ENCODE measurements around the gene MGME1.

Gene MGME1

GRCh38 chr20:17968366-17969277, at the start of gene MGME1, which contains the start of gene SNX5:
Gene MGME1 (plus strand): TSS chr20:17969018. CDS start chr20:17969860, 842 bp downstream.
Gene SNX5 (minus strand): TSS chr20:17968794. CDS start chr20:17968425, 369 bp downstream.
- Mint-ChIP-seq H3K4me3 (peak within 1 kb of the TSS; percentile 94), H3K36me3 (peaks cover 44% of the 10 kb centered on the region), H3K27ac (peak within 1 kb of the TSS; percentile 100), H3K27me3 (no peaks in the 10 kb centered on the region), H3K9me3 (no peaks in the 10 kb centered on the region), H3K4me1 (peaks cover 70% of the 10 kb centered on the region)
- ATAC-seq: peak; percentile 94

GRCh38 chr20:17919149-17919548, 49.7 kb upstream of the MGME1 start:
- Mint-ChIP-seq H3K9me3 (no peaks in the 10 kb centered on the region), H3K4me3 (no peak overlapping the region), H3K27ac (no peak overlapping the region), H3K27me3 (peaks cover 22% of the 10 kb centered on the region), H3K36me3 (no peaks in the 10 kb centered on the region), H3K4me1 (no peaks in the 10 kb centered on the region)
- no peak for ATAC-seq

- Mint-ChIP-seq H3K36me3 (no peaks in the 10 kb centered on the region), H3K4me1 (no peaks in the 10 kb centered on the region), H3K27me3 (peaks cover 12% of the 10 kb centered on the region), H3K27ac (no peak overlapping the region), H3K9me3 (no peaks in the 10 kb centered on the region), H3K4me3 (no peak overlapping the region)
- no peak for ATAC-seq
These were observed 47.0 kb upstream of the MGME1 start for GRCh38 chr20:17921774-17922173.

- H3K4me1 Mint-ChIP-seq: peaks cover 14% of the 10 kb centered on the region
- no peak for ATAC-seq
- H3K36me3 Mint-ChIP-seq: no peaks in the 10 kb centered on the region
- no peaks in the 10 kb centered on the region for H3K9me3 Mint-ChIP-seq
- peaks cover 34% of the 10 kb centered on the region for H3K27me3 Mint-ChIP-seq
- H3K27ac Mint-ChIP-seq: no peak overlapping the region
- no peak overlapping the region for H3K4me3 Mint-ChIP-seq
These were observed 43.5 kb upstream of the MGME1 start for GRCh38 chr20:17925141-17925939.

- H3K9me3 Mint-ChIP-seq: no peaks in the 10 kb centered on the region
These were observed 42.9 kb upstream of the MGME1 start for GRCh38 chr20:17925940-17926300.

GRCh38 chr20:17928211-17928611, 40.6 kb upstream of the MGME1 start:
- H3K27me3 Mint-ChIP-seq: peaks cover 57% of the 10 kb centered on the region
- peaks cover 7% of the 10 kb centered on the region for H3K36me3 Mint-ChIP-seq
- H3K4me1 Mint-ChIP-seq: peaks cover 14% of the 10 kb centered on the region
- no peak overlapping the region for H3K27ac Mint-ChIP-seq
- peaks cover 3% of the 10 kb centered on the region for H3K9me3 Mint-ChIP-seq
- H3K4me3 Mint-ChIP-seq: no peak overlapping the region
- ATAC-seq: no peak

More at GRCh38 chr20:17925940-17926300, 42.9 kb upstream of the MGME1 start:
- Mint-ChIP-seq H3K4me3 (no peak overlapping the region), H3K36me3 (no peaks in the 10 kb centered on the region), H3K27me3 (peaks cover 39% of the 10 kb centered on the region), H3K4me1 (peaks cover 14% of the 10 kb centered on the region), H3K27ac (no peak overlapping the region)
- no peak for ATAC-seq

- Mint-ChIP-seq H3K9me3 (peaks cover 3% of the 10 kb centered on the region), H3K27me3 (peaks cover 58% of the 10 kb centered on the region), H3K27ac (no peak overlapping the region), H3K4me3 (no peak overlapping the region), H3K36me3 (peaks cover 7% of the 10 kb centered on the region), H3K4me1 (peaks cover 14% of the 10 kb centered on the region)
- peak; percentile 17 for ATAC-seq
These were observed 40.0 kb upstream of the MGME1 start for GRCh38 chr20:17928633-17929311.

GRCh38 chr20:17931513-17931912, 37.3 kb upstream of the MGME1 start:
- H3K36me3 Mint-ChIP-seq: peaks cover 7% of the 10 kb centered on the region
- peaks cover 14% of the 10 kb centered on the region for H3K4me1 Mint-ChIP-seq
- peaks cover 58% of the 10 kb centered on the region for H3K27me3 Mint-ChIP-seq
- no peak overlapping the region for H3K27ac Mint-ChIP-seq
- peaks cover 3% of the 10 kb centered on the region for H3K9me3 Mint-ChIP-seq
- ATAC-seq: no peak
- H3K4me3 Mint-ChIP-seq: no peak overlapping the region

GRCh38 chr20:17932396-17932795, 36.4 kb upstream of the MGME1 start:
- Mint-ChIP-seq H3K4me1 (peaks cover 20% of the 10 kb centered on the region), H3K27me3 (peaks cover 53% of the 10 kb centered on the region), H3K9me3 (peaks cover 3% of the 10 kb centered on the region), H3K27ac (no peak overlapping the region), H3K4me3 (no peak overlapping the region), H3K36me3 (peaks cover 7% of the 10 kb centered on the region)
- no peak for ATAC-seq

- ATAC-seq: no peak
- Mint-ChIP-seq H3K27ac (no peak overlapping the region), H3K27me3 (peaks cover 46% of the 10 kb centered on the region), H3K4me3 (no peak overlapping the region), H3K4me1 (peaks cover 18% of the 10 kb centered on the region), H3K9me3 (peaks cover 3% of the 10 kb centered on the region), H3K36me3 (peaks cover 7% of the 10 kb centered on the region)
These were observed 35.7 kb upstream of the MGME1 start for GRCh38 chr20:17933121-17933520.

GRCh38 chr20:17933711-17934110, 35.1 kb upstream of the MGME1 start:
- peak; percentile 57 for ATAC-seq
- Mint-ChIP-seq H3K27me3 (peaks cover 40% of the 10 kb centered on the region), H3K27ac (no peak overlapping the region), H3K9me3 (peaks cover 3% of the 10 kb centered on the region), H3K36me3 (peaks cover 7% of the 10 kb centered on the region), H3K4me3 (no peak overlapping the region), H3K4me1 (peaks cover 13% of the 10 kb centered on the region)

GRCh38 chr20:17934141-17934862, 34.5 kb upstream of the MGME1 start:
- Mint-ChIP-seq H3K27ac (no peak overlapping the region), H3K9me3 (peaks cover 3% of the 10 kb centered on the region), H3K36me3 (peaks cover 7% of the 10 kb centered on the region), H3K27me3 (peaks cover 34% of the 10 kb centered on the region), H3K4me1 (peaks cover 13% of the 10 kb centered on the region), H3K4me3 (no peak overlapping the region)
- ATAC-seq: no peak

GRCh38 chr20:17935186-17935585, 33.6 kb upstream of the MGME1 start:
- Mint-ChIP-seq H3K27me3 (peaks cover 25% of the 10 kb centered on the region), H3K36me3 (peaks cover 7% of the 10 kb centered on the region), H3K9me3 (peaks cover 3% of the 10 kb centered on the region), H3K4me3 (no peak overlapping the region), H3K27ac (no peak overlapping the region), H3K4me1 (peaks cover 21% of the 10 kb centered on the region)
- ATAC-seq: no peak

GRCh38 chr20:17935761-17936160, 33.1 kb upstream of the MGME1 start:
- H3K27ac Mint-ChIP-seq: no peak overlapping the region

More at GRCh38 chr20:17935761-17936160, 33.1 kb upstream of the MGME1 start:
- Mint-ChIP-seq H3K36me3 (peaks cover 13% of the 10 kb centered on the region), H3K9me3 (peaks cover 3% of the 10 kb centered on the region), H3K4me3 (no peak overlapping the region), H3K4me1 (peaks cover 27% of the 10 kb centered on the region), H3K27me3 (peaks cover 20% of the 10 kb centered on the region)
- no peak for ATAC-seq
